ENCODE results near the gene TMEM150C. TPM values are rescaled to one million over a fixed set of nuclear protein-coding genes. Genes with fewer than 3 reads are reported as not detected.

TMEM150C gene
- total and polyA plus RNA-seq, 9 donors: 13.5 to 48.8 (median 31.4) TPM

GRCh38 chr4:82604522-82604921, 42.7 kb upstream of the TMEM150C start:
- no peak for DNase-seq

GRCh38 chr4:82601242-82602015, 39.6 kb upstream of the TMEM150C start:
- intact Hi-C loops (cut with DNase I): no loop called here
- WGBS, 3 donors: 74 to 79% (median 75%) methylated on average over 9 of the region's 9 CpGs
- no peak overlapping the region for H3K27ac ChIP-seq

More at GRCh38 chr4:82604522-82604921, 42.7 kb upstream of the TMEM150C start:
- no peaks in the 10 kb centered on the region for H3K9me3 ChIP-seq
- 80 to 85% (median 82%) methylated on average over 1 of the region's 1 CpG for WGBS, 3 donors
- intact Hi-C loops (cut with DNase I): no loop called here
- H3K4me3 ChIP-seq: no peak overlapping the region
- H3K27me3 ChIP-seq: no peaks in the 10 kb centered on the region
- no peak overlapping the region for H3K27ac ChIP-seq
- TF ChIP-seq, protein P1, sequence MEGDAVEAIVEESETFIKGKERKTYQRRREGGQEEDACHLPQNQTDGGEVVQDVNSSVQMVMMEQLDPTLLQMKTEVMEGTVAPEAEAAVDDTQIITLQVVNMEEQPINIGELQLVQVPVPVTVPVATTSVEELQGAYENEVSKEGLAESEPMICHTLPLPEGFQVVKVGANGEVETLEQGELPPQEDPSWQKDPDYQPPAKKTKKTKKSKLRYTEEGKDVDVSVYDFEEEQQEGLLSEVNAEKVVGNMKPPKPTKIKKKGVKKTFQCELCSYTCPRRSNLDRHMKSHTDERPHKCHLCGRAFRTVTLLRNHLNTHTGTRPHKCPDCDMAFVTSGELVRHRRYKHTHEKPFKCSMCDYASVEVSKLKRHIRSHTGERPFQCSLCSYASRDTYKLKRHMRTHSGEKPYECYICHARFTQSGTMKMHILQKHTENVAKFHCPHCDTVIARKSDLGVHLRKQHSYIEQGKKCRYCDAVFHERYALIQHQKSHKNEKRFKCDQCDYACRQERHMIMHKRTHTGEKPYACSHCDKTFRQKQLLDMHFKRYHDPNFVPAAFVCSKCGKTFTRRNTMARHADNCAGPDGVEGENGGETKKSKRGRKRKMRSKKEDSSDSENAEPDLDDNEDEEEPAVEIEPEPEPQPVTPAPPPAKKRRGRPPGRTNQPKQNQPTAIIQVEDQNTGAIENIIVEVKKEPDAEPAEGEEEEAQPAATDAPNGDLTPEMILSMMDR (IDR thresholded peaks at IDR 0.05): no peak
- no peak for TF ChIP-seq EP300 (IDR thresholded peaks at IDR 0.05)
- no peak for TF ChIP-seq POLR2A (IDR thresholded peaks at IDR 0.05)
- H3K36me3 ChIP-seq: no peaks in the 10 kb centered on the region
- H3K4me1 ChIP-seq (ENCODE audit: insufficient read depth): no peaks in the 10 kb centered on the region

GRCh38 chr4:82599336-82599735, 37.5 kb upstream of the TMEM150C start:
- no peaks in the 10 kb centered on the region for H3K27me3 ChIP-seq
- no peak overlapping the region for H3K27ac ChIP-seq
- H3K9me3 ChIP-seq: no peaks in the 10 kb centered on the region
- no peak overlapping the region for H3K4me3 ChIP-seq
- TF ChIP-seq POLR2A (IDR thresholded peaks at IDR 0.05) (no peak), EP300 (IDR thresholded peaks at IDR 0.05) (no peak)
- TF ChIP-seq, protein P1 (IDR thresholded peaks at IDR 0.05): no peak
- DNase-seq: no peak
- H3K36me3 ChIP-seq: no peaks in the 10 kb centered on the region
- H3K4me1 ChIP-seq (ENCODE audit: insufficient read depth): no peaks in the 10 kb centered on the region
- 84 to 87% (median 84%) methylated on average over 4 of the region's 4 CpGs for WGBS, 3 donors
- intact Hi-C loops (cut with DNase I): no loop called here

More at GRCh38 chr4:82601242-82602015, 39.6 kb upstream of the TMEM150C start:
- no peak for DNase-seq
- Histone ChIP-seq H3K9me3 (no peaks in the 10 kb centered on the region), H3K27me3 (no peaks in the 10 kb centered on the region), H3K36me3 (no peaks in the 10 kb centered on the region), H3K4me3 (no peak overlapping the region), H3K4me1 (ENCODE audit: insufficient read depth) (no peaks in the 10 kb centered on the region)
- TF ChIP-seq, protein P1 (IDR thresholded peaks at IDR 0.05): no peak
- no peak for TF ChIP-seq POLR2A (IDR thresholded peaks at IDR 0.05)
- TF ChIP-seq EP300 (IDR thresholded peaks at IDR 0.05): no peak

DNA sequence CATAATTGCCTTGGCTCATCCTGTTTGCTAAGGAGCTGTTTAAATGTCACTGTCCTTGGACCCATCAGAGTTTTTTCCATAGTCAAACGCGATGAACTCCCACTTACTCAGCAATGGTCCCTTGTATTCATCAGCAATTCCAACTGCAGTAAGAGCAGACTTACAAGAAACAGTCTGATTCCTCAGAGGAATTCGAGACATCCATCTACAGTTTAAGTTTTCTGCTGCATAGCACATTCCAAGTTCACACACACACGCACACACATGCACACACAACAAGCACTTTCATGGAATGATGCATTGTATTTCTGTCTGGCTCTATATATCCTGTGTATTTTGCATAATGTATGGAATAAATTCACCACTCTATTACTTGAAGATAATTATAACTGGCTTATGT, 32.7 kb upstream of the TMEM150C start:
- no peak for TF ChIP-seq POLR2A (IDR thresholded peaks at IDR 0.05)
- TF ChIP-seq, protein P1 (IDR thresholded peaks at IDR 0.05): no peak
- no peak for TF ChIP-seq EP300 (IDR thresholded peaks at IDR 0.05)
- no peaks in the 10 kb centered on the region for H3K4me1 ChIP-seq (ENCODE audit: insufficient read depth)
- intact Hi-C loops (cut with DNase I): no loop called here
- H3K27ac ChIP-seq: no peak overlapping the region
- no peak for DNase-seq
- no peak overlapping the region for H3K4me3 ChIP-seq
- no peaks in the 10 kb centered on the region for H3K27me3 ChIP-seq
- 51 to 55% (median 54%) methylated on average over 4 of the region's 4 CpGs for WGBS, 3 donors
- H3K36me3 ChIP-seq: no peaks in the 10 kb centered on the region
- H3K9me3 ChIP-seq: no peaks in the 10 kb centered on the region
